ENCODE measurements around the gene CD163L1. TPM values are rescaled to one million over a fixed set of nuclear protein-coding genes. Genes with fewer than 3 reads are reported as not detected.

Gene CD163L1
- total RNA-seq, 1 donor from 2014 or later, result 0.58 TPM

DNA sequence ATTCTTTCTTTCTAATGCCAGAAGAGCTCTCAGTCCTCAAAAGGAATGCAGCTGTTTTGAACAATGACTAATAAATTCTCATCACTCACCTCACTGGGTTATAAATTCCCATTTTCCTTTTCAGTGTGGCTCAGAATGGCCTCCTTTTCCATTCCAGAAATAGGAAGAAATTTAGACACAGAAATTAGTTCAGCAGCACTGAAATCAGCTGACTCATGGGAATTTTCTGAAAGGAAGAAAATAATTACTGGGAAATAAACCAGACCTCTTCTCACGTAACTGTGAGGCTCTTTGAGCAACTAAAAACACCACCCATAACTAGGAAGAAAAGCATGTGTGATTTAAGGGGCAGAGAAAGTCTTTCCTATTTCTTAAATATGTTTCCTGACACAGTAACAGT is 35.8 kb upstream of the CD163L1 start:
- Mint-ChIP-seq H3K36me3 (ENCODE audit: low read depth) (no peaks in the 10 kb centered on the region), H3K27ac (no peak overlapping the region), H3K4me3 (no peak overlapping the region), H3K4me1 (no peaks in the 10 kb centered on the region), H3K9me3 (no peaks in the 10 kb centered on the region), H3K27me3 (no peaks in the 10 kb centered on the region)
- ChIA-PET POLR2A (no interaction called here), CTCF (interaction anchor here (0.6 kb wide), 1 partner anchor 16 kb away, joined by 3 read pairs; no protein-coding TSS in a partner anchor)
- intact Hi-C loops (cut with micrococcal nuclease), result no loop called here
- DNase-seq (no peak), ATAC-seq (ENCODE audit: low read depth) (no peak)
- TF ChIP-seq, protein P1, sequence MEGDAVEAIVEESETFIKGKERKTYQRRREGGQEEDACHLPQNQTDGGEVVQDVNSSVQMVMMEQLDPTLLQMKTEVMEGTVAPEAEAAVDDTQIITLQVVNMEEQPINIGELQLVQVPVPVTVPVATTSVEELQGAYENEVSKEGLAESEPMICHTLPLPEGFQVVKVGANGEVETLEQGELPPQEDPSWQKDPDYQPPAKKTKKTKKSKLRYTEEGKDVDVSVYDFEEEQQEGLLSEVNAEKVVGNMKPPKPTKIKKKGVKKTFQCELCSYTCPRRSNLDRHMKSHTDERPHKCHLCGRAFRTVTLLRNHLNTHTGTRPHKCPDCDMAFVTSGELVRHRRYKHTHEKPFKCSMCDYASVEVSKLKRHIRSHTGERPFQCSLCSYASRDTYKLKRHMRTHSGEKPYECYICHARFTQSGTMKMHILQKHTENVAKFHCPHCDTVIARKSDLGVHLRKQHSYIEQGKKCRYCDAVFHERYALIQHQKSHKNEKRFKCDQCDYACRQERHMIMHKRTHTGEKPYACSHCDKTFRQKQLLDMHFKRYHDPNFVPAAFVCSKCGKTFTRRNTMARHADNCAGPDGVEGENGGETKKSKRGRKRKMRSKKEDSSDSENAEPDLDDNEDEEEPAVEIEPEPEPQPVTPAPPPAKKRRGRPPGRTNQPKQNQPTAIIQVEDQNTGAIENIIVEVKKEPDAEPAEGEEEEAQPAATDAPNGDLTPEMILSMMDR (IDR thresholded peaks at IDR 0.05), result no peak

DNA sequence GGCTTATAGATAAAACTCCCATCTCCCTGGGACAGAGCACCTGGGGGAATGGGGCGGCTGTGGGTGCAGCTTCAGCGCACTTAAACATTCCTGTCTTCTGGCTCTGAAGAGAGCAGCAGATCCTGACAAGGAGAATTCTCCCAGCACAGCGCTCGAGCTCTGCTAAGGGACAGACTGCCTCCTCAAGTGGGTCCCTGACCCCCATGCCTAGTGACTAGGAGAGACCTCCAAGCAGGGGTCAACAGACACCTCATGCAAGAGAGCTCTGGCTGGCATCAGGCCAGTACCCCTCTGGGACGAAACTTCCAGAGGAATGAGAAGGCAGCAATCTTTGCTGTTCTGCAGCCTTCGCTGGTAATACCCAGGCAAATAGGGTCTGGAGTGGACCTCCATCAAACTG is 28.1 kb upstream of the CD163L1 start:
- H3K4me3 Mint-ChIP-seq, result no peak overlapping the region
- ATAC-seq (ENCODE audit: low read depth), result no peak
- H3K9me3 Mint-ChIP-seq, result peaks cover 17% of the 10 kb centered on the region
- no peak for DNase-seq
- CTCF ChIA-PET, result no interaction called here
- intact Hi-C loops (cut with micrococcal nuclease), result no loop called here
- POLR2A ChIA-PET, result no interaction called here
- no peaks in the 10 kb centered on the region for H3K4me1 Mint-ChIP-seq
- no peak overlapping the region for H3K27ac Mint-ChIP-seq
- TF ChIP-seq, protein P1 (IDR thresholded peaks at IDR 0.05), result no peak
- H3K27me3 Mint-ChIP-seq, result peaks cover 12% of the 10 kb centered on the region
- H3K36me3 Mint-ChIP-seq (ENCODE audit: low read depth), result no peaks in the 10 kb centered on the region

GRCh38 chr12:7460375-7461259 is 16.7 kb upstream of the CD163L1 start:
- DNase-seq, result no peak
- peaks cover 5% of the 10 kb centered on the region for H3K27me3 Mint-ChIP-seq
- ChIA-PET CTCF (no interaction called here), POLR2A (no interaction called here)
- no peak overlapping the region for H3K27ac Mint-ChIP-seq
- H3K4me1 Mint-ChIP-seq, result no peaks in the 10 kb centered on the region
- ATAC-seq (ENCODE audit: low read depth), result no peak
- TF ChIP-seq, protein P1 (IDR thresholded peaks at IDR 0.05), result no peak
- H3K36me3 Mint-ChIP-seq (ENCODE audit: low read depth), result no peaks in the 10 kb centered on the region
- intact Hi-C loops (cut with micrococcal nuclease), result loop anchor here (1.0 to 5.0 kb wide), 2 partner anchors 177 to 241 kb away; no protein-coding TSS in a partner anchor
- H3K9me3 Mint-ChIP-seq, result no peaks in the 10 kb centered on the region
- no peak overlapping the region for H3K4me3 Mint-ChIP-seq

- POLR2A ChIA-PET, result no interaction called here
Observed at GRCh38 chr12:7459973-7460372, 16.0 kb upstream of the CD163L1 start.

GRCh38 chr12:7451756-7452155 is 7.8 kb upstream of the CD163L1 start:
- CTCF ChIA-PET, result no interaction called here
- peaks cover 8% of the 10 kb centered on the region for H3K27me3 Mint-ChIP-seq
- TF ChIP-seq, protein P1 (IDR thresholded peaks at IDR 0.05), result no peak
- intact Hi-C loops (cut with micrococcal nuclease), result no loop called here
- no peak overlapping the region for H3K4me3 Mint-ChIP-seq
- H3K36me3 Mint-ChIP-seq (ENCODE audit: low read depth), result no peaks in the 10 kb centered on the region
- H3K9me3 Mint-ChIP-seq, result peaks cover 4% of the 10 kb centered on the region
- POLR2A ChIA-PET, result no interaction called here
- no peaks in the 10 kb centered on the region for H3K4me1 Mint-ChIP-seq
- ATAC-seq (ENCODE audit: low read depth), result no peak
- no peak overlapping the region for H3K27ac Mint-ChIP-seq
- no peak for DNase-seq

More at GRCh38 chr12:7459973-7460372, 16.0 kb upstream of the CD163L1 start:
- intact Hi-C loops (cut with micrococcal nuclease), result loop anchor here (1.0 to 5.0 kb wide), 2 partner anchors 177 to 241 kb away; no protein-coding TSS in a partner anchor
- H3K4me3 Mint-ChIP-seq, result no peak overlapping the region
- CTCF ChIA-PET, result no interaction called here
- no peaks in the 10 kb centered on the region for H3K4me1 Mint-ChIP-seq
- no peak for ATAC-seq (ENCODE audit: low read depth)
- H3K36me3 Mint-ChIP-seq (ENCODE audit: low read depth), result no peaks in the 10 kb centered on the region
- no peaks in the 10 kb centered on the region for H3K9me3 Mint-ChIP-seq
- DNase-seq, result no peak
- H3K27ac Mint-ChIP-seq, result no peak overlapping the region
- H3K27me3 Mint-ChIP-seq, result no peaks in the 10 kb centered on the region
- TF ChIP-seq, protein P1 (IDR thresholded peaks at IDR 0.05), result no peak

All from activated B cell treated with CpG ODN at 0.5 μM for 24 hours (primary cell).